ENCODE results near the gene AJAP1. TPM values are rescaled to one million over a fixed set of nuclear protein-coding genes. Genes with fewer than 3 reads are reported as not detected.

AJAP1 gene
- total and polyA plus RNA-seq, 10 of the 15 experiments (the other 5 are each of a cell fraction or from before 2014, with no cell fraction given), result not detected

DNA sequence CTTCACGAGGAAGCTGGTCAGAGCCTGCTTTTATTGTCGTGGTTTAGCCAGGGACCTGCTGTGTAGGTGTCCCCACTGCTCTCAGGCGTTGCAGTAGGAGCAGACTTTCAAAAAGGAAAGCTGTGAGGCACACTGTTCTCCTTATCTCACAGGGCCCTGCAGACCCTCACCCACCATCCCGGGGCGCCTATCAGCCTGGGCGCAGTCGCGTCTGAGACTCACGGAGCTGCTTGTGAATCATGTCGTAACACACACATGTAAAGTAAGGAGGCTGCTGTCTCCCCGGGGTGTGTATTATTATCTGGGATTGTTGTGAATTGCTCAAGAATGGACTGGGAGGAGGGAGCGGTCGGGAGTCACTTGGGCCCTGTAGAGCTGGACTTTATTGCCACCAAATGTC is 17.4 kb downstream of the AJAP1 start:
- Histone ChIP-seq H3K4me3 (no peak overlapping the region), H3K27ac (ENCODE audit: control insufficient read depth, insufficient read depth) (no peak overlapping the region), H2AFZ (ENCODE audit: control insufficient read depth, low read depth, low read length) (no peak overlapping the region), H3K79me2 (ENCODE audit: control insufficient read depth, insufficient read depth, low read length) (no peaks in the 10 kb centered on the region), H4K20me1 (ENCODE audit: control insufficient read depth, insufficient read depth) (no peaks in the 10 kb centered on the region), H3K9ac (ENCODE audit: control insufficient read depth, insufficient read depth, low read length) (no peak overlapping the region), H3K4me2 (ENCODE audit: control insufficient read depth, insufficient read depth) (no peak overlapping the region), H3K9me3 (replicated peaks; ENCODE audit: control insufficient read depth, insufficient read depth, low read length) (no peaks in the 10 kb centered on the region), H3K4me1 (ENCODE audit: control insufficient read depth, insufficient read depth, low read length) (no peaks in the 10 kb centered on the region), H3K36me3 (ENCODE audit: control insufficient read depth in 2 of 2, insufficient read depth in 2 of 2, low read length in 1 of 2) (no peaks in the 10 kb centered on the region), H3K27me3 (replicated peaks in 1 of 2; ENCODE audit: control insufficient read depth in 2 of 2, insufficient read depth in 2 of 2, low read length in 1 of 2) (no peaks in the 10 kb centered on the region)
- SMC1A ChIA-PET (ENCODE audit: uncharacterized antibody, unreplicated experiment), result no interaction called here
- POLR2A ChIA-PET, result no interaction called here
- no TSS peak for BruUV-seq (replicated peaks)
- intact Hi-C loops (cut with micrococcal nuclease; ENCODE audit: unreplicated experiment) (no loop called here), in situ Hi-C loops (cut with MboI) (no loop called here)
- RAD21 ChIA-PET (ENCODE audit: unreplicated experiment), result no interaction called here
- DNase-seq (ENCODE audit: low read depth, low spot score) (no peak), FAIRE-seq (no peak), ATAC-seq (no peak)
- 13% methylated on average over 13 of the region's 13 CpGs for WGBS (ENCODE audit: insufficient coverage, insufficient replicate concordance, low lambda C conversion rate, missing lambda C conversion rate)
- TF ChIP-seq CBFB (IDR thresholded peaks at IDR 0.05; ENCODE audit: low read depth), result no peak
- TF ChIP-seq, protein P1, sequence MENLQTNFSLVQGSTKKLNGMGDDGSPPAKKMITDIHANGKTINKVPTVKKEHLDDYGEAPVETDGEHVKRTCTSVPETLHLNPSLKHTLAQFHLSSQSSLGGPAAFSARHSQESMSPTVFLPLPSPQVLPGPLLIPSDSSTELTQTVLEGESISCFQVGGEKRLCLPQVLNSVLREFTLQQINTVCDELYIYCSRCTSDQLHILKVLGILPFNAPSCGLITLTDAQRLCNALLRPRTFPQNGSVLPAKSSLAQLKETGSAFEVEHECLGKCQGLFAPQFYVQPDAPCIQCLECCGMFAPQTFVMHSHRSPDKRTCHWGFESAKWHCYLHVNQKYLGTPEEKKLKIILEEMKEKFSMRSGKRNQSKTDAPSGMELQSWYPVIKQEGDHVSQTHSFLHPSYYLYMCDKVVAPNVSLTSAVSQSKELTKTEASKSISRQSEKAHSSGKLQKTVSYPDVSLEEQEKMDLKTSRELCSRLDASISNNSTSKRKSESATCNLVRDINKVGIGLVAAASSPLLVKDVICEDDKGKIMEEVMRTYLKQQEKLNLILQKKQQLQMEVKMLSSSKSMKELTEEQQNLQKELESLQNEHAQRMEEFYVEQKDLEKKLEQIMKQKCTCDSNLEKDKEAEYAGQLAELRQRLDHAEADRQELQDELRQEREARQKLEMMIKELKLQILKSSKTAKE (IDR thresholded peaks at IDR 0.05; ENCODE audit: low read depth, poor library complexity, severe bottlenecking), result no peak
- TF ChIP-seq RUNX3 (IDR thresholded peaks at IDR 0.05; ENCODE audit: low read length), result no peak
- no peak for TF ChIP-seq NFIC (IDR thresholded peaks at IDR 0.05; ENCODE audit: low read depth, low read length)
- TF ChIP-seq TCF3 (IDR thresholded peaks at IDR 0.05; ENCODE audit: borderline replicate concordance, insufficient read depth, low read depth, low read length), result no peak
- TF ChIP-seq BCL11A (IDR thresholded peaks at IDR 0.05; ENCODE audit: low read depth, low read length), result no peak
- CTCF ChIA-PET, result interaction anchor here (1.1 kb wide), 1 partner anchor 20 kb away, joined by 3 read pairs; no protein-coding TSS in a partner anchor

DNA sequence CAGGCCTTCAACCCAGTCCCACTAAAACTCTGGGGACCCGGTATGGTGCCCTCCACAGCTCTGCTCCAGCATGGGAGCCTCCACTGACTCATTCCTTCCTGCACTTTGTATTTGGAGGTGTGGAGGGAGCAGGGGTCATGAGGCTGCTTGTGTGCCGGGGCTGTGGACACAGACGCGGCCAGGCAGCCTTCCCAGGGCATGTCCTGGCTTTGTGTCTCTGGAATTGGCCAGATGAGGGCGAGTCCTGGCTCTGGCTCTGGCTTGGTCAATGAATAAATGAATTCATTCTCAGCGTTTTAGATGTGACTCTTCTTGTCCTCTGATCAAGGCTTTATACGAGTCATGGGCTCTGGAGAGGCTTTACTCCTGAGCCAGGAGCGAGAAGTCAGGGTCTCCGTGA is 19.1 kb downstream of the AJAP1 start:
- intact Hi-C loops (cut with micrococcal nuclease; ENCODE audit: unreplicated experiment) (no loop called here), in situ Hi-C loops (cut with MboI) (no loop called here)
- no peak for ATAC-seq
- no TSS peak for BruUV-seq (replicated peaks)
- WGBS (ENCODE audit: insufficient coverage, insufficient replicate concordance, low lambda C conversion rate, missing lambda C conversion rate), result 32% methylated on average over 9 of the region's 9 CpGs
- Histone ChIP-seq H2AFZ (ENCODE audit: control insufficient read depth, low read depth, low read length) (no peak overlapping the region), H3K79me2 (ENCODE audit: control insufficient read depth, insufficient read depth, low read length) (no peaks in the 10 kb centered on the region), H3K9me3 (replicated peaks; ENCODE audit: control insufficient read depth, insufficient read depth, low read length) (no peaks in the 10 kb centered on the region), H4K20me1 (ENCODE audit: control insufficient read depth, insufficient read depth) (no peaks in the 10 kb centered on the region), H3K4me1 (ENCODE audit: control insufficient read depth, insufficient read depth, low read length) (no peaks in the 10 kb centered on the region), H3K9ac (ENCODE audit: control insufficient read depth, insufficient read depth, low read length) (no peak overlapping the region), H3K4me2 (ENCODE audit: control insufficient read depth, insufficient read depth) (no peak overlapping the region), H3K27ac (ENCODE audit: control insufficient read depth, insufficient read depth) (no peak overlapping the region), H3K36me3 (ENCODE audit: control insufficient read depth in 2 of 2, insufficient read depth in 2 of 2, low read length in 1 of 2) (no peaks in the 10 kb centered on the region), H3K27me3 (replicated peaks in 1 of 2; ENCODE audit: control insufficient read depth in 2 of 2, insufficient read depth in 2 of 2, low read length in 1 of 2) (no peaks in the 10 kb centered on the region), H3K4me3 (no peak overlapping the region)
- no peak for DNase-seq (ENCODE audit: low read depth, low spot score)
- ChIA-PET CTCF (no interaction called here), SMC1A (ENCODE audit: uncharacterized antibody, unreplicated experiment) (no interaction called here), RAD21 (ENCODE audit: unreplicated experiment) (no interaction called here), POLR2A (no interaction called here)
- FAIRE-seq, result no peak
- TF ChIP-seq, protein P2, sequence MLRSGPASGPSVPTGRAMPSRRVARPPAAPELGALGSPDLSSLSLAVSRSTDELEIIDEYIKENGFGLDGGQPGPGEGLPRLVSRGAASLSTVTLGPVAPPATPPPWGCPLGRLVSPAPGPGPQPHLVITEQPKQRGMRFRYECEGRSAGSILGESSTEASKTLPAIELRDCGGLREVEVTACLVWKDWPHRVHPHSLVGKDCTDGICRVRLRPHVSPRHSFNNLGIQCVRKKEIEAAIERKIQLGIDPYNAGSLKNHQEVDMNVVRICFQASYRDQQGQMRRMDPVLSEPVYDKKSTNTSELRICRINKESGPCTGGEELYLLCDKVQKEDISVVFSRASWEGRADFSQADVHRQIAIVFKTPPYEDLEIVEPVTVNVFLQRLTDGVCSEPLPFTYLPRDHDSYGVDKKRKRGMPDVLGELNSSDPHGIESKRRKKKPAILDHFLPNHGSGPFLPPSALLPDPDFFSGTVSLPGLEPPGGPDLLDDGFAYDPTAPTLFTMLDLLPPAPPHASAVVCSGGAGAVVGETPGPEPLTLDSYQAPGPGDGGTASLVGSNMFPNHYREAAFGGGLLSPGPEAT (IDR thresholded peaks at IDR 0.05; ENCODE audit: low read depth), result no peak
- TF ChIP-seq HDGF (IDR thresholded peaks at IDR 0.05) (no peak), PAX5 (IDR thresholded peaks at IDR 0.05; ENCODE audit: borderline replicate concordance, low read depth, low read length) (no peak), NBN (IDR thresholded peaks at IDR 0.05) (no peak), PAX8 (IDR thresholded peaks at IDR 0.05) (no peak), ZSCAN29 (IDR thresholded peaks at IDR 0.05) (no peak), TCF12 (IDR thresholded peaks at IDR 0.05; ENCODE audit: low read depth, low read length) (no peak), TCF7 (IDR thresholded peaks at IDR 0.05; ENCODE audit: borderline replicate concordance) (no peak)
